ENCODE measurements around the gene EPHB2.
"Not testable (repeated sequence)": the region's sequence is repeated elsewhere in the genome, so short reads cannot be mapped to it uniquely, and the experiment has no call there.

The EPHB2 gene

GRCh38 chr1:22920734-22921451, 210.3 kb downstream of the EPHB2 start:
- DNase-seq, result no peak

DNA sequence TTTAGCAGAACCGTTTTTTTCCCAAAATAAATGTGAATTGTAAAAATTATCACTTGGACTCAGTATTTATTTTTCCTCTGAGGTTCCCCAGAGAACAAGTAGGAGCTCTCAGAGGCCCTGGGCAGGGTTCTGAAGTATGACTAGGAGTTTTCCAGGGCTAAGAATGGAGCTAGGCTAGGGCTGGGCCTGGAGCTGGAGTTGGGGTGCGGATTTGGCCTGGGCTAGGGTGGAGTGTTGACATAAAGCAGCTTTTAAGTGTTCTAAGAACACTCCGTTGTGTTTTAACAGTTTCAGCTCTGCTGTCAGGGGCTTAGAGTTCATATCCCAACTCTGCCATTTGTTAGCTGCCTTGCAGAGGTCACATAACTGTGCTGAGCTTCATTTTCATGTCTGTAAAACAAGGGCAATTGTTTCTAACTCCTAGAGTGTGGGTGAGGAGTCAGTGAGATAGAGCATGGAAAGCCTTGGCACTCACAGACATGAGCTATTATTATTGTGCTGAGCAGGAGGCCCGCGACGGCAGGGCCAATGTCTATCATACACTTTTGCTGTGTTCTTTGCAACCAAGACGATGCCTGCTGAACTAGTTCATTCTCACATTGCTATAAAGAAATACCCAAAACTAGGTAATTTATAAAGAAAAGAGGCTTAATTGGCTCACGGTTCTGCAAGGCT, 210.9 kb downstream of the EPHB2 start:
- DNase-seq, result no peak

DNA sequence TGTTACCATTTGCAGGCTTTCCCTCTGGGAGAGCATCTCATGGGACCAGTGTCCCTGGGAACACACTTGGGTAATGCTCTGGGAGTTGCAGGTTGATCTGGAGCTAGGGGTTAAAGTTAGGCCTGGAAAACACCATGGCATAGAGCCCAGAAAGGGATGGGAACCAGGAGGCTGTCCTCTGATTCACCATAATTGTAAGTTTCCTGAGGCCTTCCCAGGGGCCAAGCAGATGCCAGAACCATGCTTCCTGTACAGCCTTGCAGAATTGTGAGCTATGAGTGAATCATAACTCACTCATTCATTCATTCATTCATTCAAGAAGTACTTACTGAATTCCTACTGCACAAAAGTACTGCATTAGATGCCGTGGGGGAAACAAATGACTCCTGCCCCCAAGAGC, 212.0 kb downstream of the EPHB2 start:
- no peak for DNase-seq

GRCh38 chr1:22925111-22925510, 214.5 kb downstream of the EPHB2 start:
- no peak for DNase-seq

GRCh38 chr1:22930240-22930912, 219.7 kb downstream of the EPHB2 start:
- DNase-seq, result no peak

- DNase-seq, result no peak
These were observed 222.3 kb downstream of the EPHB2 start for GRCh38 chr1:22932803-22933470.

DNA sequence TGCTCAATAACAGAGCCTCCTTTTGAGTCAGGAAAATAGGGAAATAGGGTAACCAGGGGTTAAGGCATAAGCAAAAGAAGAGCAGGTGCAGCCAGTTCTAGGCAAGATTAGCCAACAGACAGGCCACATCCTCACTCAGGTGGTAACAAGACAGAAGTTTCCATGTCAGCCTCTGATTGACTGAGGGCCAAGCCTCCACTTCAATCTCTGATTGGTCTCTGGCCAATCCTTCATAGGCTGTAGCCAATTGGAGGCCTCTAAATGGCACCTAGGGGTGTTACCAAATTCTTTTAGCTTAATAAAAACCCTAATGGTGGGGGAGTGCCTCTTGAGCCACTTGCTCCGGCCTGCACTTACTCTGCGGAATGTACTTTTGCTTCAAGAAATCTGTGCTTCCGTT, 224.8 kb downstream of the EPHB2 start:
- DNase-seq, result no peak

GRCh38 chr1:22936681-22937080, 226.0 kb downstream of the EPHB2 start:
- no peak for DNase-seq

GRCh38 chr1:22941257-22941656, 230.6 kb downstream of the EPHB2 start:
- DNase-seq, result no peak

DNA sequence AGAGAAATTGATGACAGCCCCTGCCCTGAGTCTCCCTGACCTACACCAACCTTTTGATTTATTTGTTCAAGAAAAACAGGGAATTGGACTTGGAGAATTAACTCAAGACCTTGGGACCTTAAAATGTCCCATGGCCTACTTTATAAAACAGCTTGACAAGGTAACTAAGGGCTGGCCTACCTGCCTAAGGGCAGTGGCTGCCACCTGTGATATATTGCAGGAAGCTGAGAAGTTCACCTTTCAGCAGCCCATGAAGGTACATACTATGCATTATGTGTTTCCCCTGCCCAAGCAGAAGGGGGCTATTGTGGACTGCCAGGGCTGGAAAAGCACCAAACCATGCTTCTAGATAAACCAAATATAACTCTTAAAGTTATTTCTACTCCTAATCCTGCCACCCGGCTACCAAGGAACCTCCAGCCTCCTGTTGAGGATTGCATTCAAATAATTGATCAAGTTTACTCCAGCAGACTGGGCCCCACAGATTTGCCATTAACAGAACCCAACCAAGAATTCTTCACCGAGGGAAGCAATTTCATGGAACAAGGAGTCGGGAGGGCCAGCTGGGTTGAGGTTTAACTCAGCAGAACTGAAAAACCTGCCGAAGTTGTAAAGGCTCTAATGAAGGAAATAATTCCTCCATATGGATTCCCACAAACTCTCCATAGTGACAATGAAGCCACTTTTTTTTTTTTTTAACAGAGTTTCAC, 233.9 kb downstream of the EPHB2 start:
- DNase-seq, result no peak

GRCh38 chr1:22945171-22945570, 234.5 kb downstream of the EPHB2 start:
- DNase-seq, result not testable (repeated sequence)

GRCh38 chr1:22949822-22950331, 239.2 kb downstream of the EPHB2 start:
- DNase-seq, result no peak

DNA sequence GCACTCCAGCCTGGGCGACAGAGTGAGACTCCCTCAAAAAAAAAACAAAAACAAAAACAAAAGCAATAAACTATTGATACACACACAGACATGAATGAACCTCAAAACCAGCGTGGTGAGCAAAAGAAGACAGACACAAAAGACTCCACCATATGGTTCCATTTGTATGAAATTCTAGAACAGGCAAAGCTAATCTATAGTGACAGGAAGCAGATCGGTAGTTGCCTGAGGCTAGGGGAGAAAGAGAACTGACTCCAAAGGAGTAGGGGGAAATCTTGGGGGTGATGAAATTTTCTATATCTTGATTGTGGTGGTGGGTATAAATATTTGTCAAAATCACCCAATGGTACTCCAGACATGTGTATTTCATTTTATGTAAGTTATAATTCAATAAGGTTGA, 241.2 kb downstream of the EPHB2 start:
- no peak for DNase-seq

DNA sequence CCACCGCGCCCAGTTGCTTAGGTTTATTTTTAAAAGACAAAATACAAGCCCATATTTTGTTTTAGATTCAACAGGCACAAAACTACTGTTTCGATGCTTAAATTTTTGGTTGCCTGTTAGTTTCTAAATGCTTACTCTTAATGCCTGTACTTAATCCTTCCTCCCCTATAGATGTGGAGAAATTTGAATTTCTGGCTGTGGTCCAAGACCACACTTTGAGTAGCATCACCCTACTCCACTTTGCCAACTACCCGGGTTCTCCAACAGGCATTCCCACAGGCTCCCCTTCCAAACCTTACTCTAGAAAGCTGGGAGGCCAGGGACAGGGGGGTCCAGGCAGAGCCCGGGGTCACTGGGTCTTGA, 242.0 kb downstream of the EPHB2 start:
- DNase-seq, result no peak

DNA sequence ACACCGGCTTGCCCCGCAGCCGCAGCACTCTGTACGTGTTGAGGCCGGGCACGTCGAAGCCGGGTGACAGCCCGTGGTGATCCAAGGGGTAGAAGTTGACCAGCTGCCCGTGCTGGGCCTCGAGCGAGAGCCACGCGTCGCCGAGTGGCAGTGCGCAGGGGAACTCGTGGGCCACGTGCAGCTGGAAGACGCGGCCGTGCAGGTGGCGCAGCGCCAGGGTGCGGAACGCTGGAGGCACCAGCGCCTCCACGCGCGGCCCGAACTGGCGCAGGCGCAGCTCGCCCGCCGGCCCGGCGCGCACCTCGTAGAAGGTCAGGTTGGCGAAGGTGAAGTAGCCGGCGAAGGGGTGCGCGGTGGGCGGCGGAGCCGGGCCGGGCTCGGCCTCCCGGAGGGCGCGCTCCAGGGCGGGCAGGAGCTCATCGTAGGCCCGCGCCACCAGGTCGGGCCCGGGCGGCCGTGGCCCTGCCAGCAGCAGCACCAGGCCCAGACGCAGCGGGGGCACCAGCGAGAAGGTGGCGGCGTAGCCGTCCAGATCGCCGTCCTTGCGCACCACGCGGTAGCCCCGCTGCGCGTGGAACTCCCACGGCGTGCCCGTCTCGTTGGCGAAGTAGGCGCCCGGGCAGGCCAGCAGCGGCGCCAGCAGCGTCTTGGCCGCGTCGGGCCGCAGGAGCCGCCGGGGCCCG, 242.6 kb downstream of the EPHB2 start:
- DNase-seq, result peak; percentile 35

DNA sequence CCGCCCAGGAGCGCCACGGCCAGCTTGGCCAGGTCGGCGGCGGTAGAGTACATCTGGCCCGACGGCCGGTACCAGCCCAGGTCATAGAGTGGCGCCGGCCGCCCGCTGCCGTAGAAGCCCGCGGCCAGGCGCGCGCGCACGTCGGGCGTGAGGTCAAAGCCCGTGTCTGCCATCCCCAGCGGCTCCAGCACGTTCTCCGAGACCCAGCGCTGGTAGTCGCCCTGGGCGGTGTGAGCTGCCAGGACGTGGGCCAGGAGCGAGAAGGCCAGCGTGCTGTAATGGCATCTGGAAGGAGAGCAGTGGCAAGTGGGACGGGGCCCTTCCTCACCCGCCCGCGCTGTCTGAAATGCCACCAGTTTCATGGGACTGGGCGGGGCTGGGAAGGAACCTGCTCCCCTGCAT, 243.1 kb downstream of the EPHB2 start:
- DNase-seq, result no peak

- no peak for DNase-seq
These were observed 244.5 kb downstream of the EPHB2 start for GRCh38 chr1:22955146-22955545.

DNA sequence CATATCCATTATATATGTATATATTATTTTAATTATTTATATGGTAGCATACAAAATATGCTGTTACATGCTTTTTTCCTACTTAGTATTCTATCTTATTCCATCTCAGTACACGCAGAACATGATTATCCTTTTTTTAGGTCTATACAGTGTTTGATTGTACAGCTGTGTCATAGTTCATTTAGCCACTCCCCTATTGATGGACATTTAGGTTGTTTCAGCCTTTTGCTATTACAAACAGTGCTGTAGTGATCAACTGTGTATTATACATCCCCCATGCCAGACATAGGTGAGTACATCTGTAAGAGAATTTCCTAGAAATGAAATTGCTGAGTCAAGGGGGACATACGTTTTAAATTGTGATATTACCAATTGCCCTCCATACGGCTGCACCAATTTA, 246.4 kb downstream of the EPHB2 start:
- no peak for DNase-seq

GRCh38 chr1:22958556-22958955, 247.9 kb downstream of the EPHB2 start:
- no peak for DNase-seq

DNA sequence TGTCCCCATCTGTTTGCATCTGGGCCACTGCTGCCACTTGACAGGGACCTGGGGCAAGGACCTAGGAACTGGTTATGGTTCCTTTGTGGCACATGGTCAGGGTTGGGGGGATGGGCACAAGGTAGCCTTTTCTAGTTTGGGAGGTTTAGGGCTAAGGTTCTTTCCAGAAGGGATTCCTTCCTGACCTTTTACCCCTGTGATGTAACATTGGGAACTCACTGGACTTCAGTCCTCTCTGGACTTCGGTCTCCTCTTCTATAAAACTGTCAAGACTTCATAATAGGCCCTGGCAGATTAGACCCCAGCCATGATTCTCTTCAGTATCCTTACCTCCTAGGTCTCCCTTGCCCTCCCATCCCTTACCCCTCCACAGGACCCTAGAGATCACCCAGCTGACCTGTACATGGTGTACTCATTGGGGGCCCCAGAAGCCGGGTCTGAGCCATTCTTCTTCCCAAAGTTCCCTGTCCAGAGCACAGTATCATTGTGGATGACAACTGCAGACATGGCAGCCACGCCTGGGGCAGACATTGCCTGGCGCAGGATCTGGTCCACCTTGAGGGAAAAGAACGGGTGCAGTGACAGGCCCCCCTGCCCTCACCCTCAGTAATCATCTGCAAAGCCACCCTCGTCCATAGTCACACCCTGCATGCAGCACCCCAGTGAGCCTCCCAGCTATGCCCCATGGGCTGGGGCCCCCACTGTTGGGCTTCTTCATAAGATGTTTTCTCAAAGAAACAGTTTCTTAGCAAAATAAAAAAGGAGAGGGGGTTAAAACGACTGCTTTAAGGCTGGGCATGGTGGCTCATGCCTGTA, 249.1 kb downstream of the EPHB2 start:
- no peak for DNase-seq

- DNase-seq, result no peak
These were observed 251.9 kb downstream of the EPHB2 start for GRCh38 chr1:22962558-22962957.

Measured in DMS79 treated with DMSO at 0.1 percent for 48 hours (cell line).